Muscle of arm (tissue), 12 donors: ENCODE data around the gene PRR5L. TPM values are rescaled to one million over a fixed set of nuclear protein-coding genes. Genes with fewer than 3 reads are reported as not detected.
"Not testable (repeated sequence)": the region's sequence is repeated elsewhere in the genome, so short reads cannot be mapped to it uniquely, and the experiment has no call there.

Experiments
- DNase-seq: peaks from one replicate; pipeline ENCODE4 v3.0.0-alpha.2; 2013
- polyA plus RNA-seq, 12 donors: library from polyadenylated mRNA; unstranded; fragments of 120-200 nt; gene quantifications; one replicate each; pipeline ENCODE4 v1.2.1, GENCODE V29; 2013; ENCODE audit not compliant: insufficient read length in 12 of 12

Gene PRR5L
- polyA plus RNA-seq, 12 donors = 5.0 to 9.3 (median 8.3) TPM; not detected in 2

DNA sequence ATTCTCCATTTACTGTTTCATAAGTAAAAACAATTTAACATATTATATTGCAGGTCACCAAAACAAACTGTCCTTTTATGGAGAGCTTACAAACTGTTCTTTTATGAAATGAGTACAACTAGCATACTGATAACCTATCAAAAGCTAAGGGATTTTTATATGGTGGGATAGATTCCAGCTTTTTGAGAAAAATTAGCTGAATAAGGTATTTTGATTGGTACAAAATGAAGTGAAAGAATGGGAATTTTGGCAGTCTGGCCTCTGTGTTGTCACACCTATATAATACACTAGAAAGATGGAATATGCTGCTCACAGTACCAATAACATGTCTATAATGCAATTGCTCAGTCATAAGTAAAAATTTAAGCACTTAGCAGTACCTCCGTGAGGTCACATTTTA, 202.6 kb downstream of the PRR5L start:
- DNase-seq = no peak

- no peak for DNase-seq
These were observed 203.2 kb downstream of the PRR5L start for GRCh38 chr11:36499315-36499714.

DNA sequence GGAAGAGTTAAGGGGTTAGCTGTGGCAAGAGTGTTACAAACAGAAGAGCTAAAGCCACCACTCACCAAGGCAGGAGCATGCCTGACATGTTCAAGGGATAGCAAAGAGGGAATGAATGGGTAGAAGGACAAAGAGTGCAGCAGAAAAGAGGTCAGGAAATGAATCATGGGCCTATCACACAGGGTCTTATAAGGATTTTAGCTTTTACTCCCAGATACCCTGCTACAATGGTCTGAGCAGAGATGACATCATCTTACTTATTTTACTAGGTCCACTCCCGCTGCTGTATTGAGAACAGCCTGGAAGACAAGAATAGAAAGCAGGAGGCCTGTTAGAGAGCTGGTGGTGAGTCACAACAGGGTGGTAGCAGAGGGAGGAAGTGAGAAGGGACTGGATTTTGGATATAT, 204.2 kb downstream of the PRR5L start:
- DNase-seq = no peak

GRCh38 chr11:36501236-36501635, 205.1 kb downstream of the PRR5L start:
- DNase-seq = no peak

GRCh38 chr11:36507824-36508489, 211.9 kb downstream of the PRR5L start:
- no peak for DNase-seq

- DNase-seq = no peak
These were observed 212.7 kb downstream of the PRR5L start for GRCh38 chr11:36508743-36509142.

- peak; percentile 32 for DNase-seq
These were observed 213.1 kb downstream of the PRR5L start for GRCh38 chr11:36509201-36509639.

DNA sequence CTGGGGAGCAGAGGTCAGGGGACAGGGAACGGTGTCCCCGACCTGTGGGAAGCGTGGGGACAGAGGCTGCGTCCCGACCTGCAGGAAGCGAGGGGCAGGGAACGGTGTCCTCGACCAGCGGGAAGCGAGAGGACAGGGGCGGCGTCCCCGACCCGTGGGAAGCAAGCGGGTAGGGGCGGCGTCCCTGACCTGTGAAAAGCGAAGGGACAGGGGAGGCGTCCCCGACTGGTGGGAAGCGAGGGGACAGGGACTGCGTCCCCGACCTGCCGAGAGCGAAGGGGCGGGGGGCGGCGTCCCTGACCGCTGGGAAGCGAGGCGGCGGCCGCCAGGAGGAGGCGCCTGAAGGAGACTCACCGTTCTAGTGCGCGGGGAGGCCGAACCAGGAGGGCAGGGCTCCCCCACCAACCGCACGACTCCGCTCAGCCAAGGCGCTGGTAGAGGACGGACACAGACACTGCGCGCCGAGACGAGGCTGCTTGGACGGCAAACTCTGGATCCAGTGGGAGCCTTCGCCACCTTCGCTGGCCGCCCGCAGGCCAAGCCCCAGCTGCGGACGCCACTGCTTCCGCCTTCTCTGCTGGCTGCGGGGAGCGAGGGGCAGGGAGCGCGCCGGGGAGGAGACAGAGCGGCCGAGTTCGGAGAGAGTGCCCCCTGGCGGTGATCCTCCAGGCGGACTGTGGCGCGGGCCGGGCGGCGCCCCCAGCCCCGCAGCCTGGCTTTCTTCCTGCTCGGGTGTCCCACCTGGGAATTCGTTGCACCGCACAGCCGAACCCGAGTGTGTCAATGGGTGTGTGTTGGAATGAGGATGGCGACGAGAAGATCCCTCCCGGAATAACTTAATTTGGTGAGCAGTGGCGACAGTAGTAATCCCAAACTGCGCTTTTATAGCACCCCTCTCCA, 213.9 kb downstream of the PRR5L start, which contains the start of gene TRAF6:
Gene TRAF6, minus strand, starts transcription at position 579 of the 900 bp plus-strand sequence. CDS start 8,757 bp downstream, outside the sequence.
- DNase-seq = peak; percentile 92

DNA sequence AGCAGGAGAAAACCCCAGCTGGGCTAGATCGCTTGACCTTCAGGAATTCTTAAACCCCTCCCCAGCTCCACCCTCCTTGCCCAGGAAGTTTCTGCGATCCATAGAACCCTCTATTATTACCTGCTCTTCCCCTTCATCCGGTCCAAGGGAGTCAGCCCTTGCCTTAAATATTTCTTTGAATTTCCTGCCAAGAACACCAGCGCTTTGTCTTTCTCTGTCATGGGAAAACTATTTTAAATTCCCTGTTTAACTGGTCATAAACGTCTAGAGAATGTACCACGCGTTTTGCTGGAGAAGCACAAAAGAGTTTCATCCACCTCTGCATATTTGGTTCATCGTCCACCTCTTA, 214.5 kb downstream of the PRR5L start:
- no peak for DNase-seq

GRCh38 chr11:36511062-36511461, 215.0 kb downstream of the PRR5L start:
- DNase-seq = not testable (repeated sequence)

DNA sequence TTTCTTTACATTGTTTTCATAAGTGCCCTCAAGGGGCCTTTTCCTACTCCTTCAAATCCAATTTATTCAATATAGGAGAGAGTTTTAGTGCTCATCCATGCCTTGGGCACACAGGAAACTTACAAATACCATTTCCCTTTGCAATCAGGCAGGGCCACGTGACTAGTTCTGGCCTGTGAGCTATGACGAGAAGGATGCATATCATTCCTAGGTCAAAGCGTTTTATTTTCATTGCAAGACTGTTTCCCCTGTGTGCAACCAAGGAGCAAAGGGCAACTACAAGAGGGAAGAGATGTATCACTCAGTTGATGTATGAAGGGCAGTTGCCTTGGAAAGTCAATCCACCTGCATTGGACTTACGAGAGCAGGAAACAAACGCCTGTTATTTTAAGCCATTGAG, 215.9 kb downstream of the PRR5L start:
- DNase-seq = no peak

DNA sequence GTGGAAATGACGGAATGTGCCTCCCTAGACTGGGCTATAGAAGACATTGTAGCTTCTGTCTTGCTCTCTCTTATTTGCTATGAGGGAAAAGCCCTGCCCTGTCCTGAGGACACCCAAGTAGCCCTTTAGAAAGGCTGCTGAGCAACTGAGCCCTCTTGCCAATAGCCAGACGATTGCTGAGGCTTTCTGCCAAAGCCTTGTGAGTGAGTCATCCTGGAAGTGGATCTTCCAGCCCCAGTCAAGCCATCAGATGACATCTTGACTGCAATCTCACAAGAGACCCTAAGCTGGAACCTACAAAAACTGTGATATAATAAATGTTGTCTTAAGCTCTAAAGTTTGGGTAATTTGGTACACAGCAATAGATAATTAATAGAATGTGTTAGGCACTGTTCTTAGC, 217.9 kb downstream of the PRR5L start:
- no peak for DNase-seq

Other genes starting within 250 kb of the PRR5L start
- 10 to 100 TPM in 11 of 12 donors, not detected in 1; 53.8 to 78.7 (median 58.2) TPM for gene COMMD9, start 6.9 kb upstream of the PRR5L start, polyA plus RNA-seq
- 10 to 100 TPM in 11 of 12 donors, not detected in 1; 15.7 to 22.3 (median 20.4) TPM for gene TRAF6, start 214.0 kb downstream of the PRR5L start, polyA plus RNA-seq